Caki2 (cell line): ENCODE results near the gene CD63. TPM values are rescaled to one million over a fixed set of nuclear protein-coding genes. Genes with fewer than 3 reads are reported as not detected.
"Not testable (repeated sequence)": the region's sequence is repeated elsewhere in the genome, so short reads cannot be mapped to it uniquely, and the experiment has no call there.

ENCODE experiments used
- DNase-seq: peaks from one replicate; pipeline ENCODE4 v3.0.0-alpha.2; 2015; ENCODE audit warnings: low read depth
- in situ Hi-C: cut with HindIII; loops from 2 replicates; pipeline ENCODE4 v1.10.0; 2016; ENCODE audit warnings: low sequenced_read_pairs, low pct_unique_long_range_greater_than_20kb, mixed read lengths
- total RNA-seq: library from RNA; depleted of rRNA; stranded (reverse); fragments of >200 nt; shearing (Covaris generic); gene quantifications from 2 replicates; pipeline ENCODE4 v1.2.3, GENCODE V29; 2014; ENCODE audit warnings: low replicate concordance; rRNA removed

Gene CD63, protein sequence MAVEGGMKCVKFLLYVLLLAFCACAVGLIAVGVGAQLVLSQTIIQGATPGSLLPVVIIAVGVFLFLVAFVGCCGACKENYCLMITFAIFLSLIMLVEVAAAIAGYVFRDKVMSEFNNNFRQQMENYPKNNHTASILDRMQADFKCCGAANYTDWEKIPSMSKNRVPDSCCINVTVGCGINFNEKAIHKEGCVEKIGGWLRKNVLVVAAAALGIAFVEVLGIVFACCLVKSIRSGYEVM
- 1,384 and 1,429 TPM in 2 replicates for total RNA-seq

DNA sequence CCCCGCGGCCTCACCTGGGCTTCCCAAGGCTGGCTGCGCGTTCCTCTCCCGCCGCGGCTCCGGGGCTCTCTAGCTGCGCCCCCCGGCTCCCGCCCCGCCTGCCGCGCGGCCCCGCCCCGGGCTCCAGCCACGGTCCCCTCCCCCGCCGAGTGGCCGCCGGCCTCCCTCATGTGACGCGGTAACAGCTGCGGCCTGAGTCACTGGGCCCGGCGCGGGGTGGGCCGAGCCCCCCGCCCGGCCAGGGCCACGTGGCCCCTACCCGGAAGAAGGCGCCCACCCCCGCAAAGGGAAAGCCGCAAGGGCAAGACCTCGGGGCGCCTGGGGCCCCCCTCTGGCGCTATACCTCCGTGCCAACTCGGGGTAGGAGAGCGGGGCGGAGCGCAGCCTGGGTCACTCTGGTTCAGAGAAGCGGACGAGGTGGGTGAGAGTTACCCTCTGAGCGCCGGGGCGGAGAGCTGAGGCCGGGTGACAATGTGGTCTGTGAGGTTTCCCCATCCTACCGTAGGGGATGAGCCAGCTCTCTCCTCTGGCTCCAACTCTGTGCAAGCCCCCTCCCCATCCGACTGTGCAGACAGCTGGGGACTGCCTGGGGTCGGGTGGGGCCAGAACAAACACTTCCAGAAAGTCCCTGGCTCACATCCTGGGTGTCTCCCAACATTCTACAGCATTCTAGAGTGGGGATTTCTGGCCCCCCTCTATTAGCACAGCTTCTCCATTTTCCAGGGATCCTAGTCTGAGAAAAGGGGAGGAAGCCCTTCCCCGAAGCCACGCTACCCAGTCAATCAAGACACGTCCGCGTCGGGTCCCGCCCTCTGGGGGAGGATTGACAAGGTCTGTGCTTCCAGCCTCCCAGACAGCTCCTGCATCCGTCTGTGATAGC is at the start of gene CD63:
Gene CD63, minus strand, starts transcription at position 71 of the 880 bp plus-strand sequence. CDS start 668 bp downstream, outside the sequence.
- in situ Hi-C loops: no loop called here
- DNase-seq: peak; percentile 95

GRCh38 chr12:55777856-55778255 is 49.0 kb upstream of the CD63 start:
- in situ Hi-C loops: no loop called here
- DNase-seq: no peak

GRCh38 chr12:55771736-55772135 is 42.9 kb upstream of the CD63 start:
- no peak for DNase-seq
- in situ Hi-C loops: no loop called here

DNA sequence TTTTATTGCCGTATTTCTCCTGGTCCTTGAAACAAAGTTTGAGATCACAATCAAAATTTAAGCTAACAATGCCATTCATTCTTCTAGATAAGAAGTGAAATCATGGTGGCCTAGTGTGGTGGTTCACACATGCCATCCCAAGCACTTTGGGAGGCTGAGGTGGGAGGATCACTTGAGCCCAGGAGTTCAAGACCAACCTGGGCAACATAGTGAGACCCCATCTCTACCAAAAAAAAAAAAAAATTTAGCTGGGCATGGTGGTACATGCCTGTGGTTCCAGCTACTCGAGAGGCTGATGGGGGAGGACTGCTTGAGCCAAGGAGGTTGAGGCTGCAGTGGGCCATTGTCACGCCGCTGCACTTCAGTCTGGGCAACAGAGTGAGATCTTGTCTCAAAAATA is 38.3 kb upstream of the CD63 start:
- in situ Hi-C loops: no loop called here
- DNase-seq: no peak

GRCh38 chr12:55765736-55766290 is 37.0 kb upstream of the CD63 start:
- in situ Hi-C loops: no loop called here
- peak; percentile 39 for DNase-seq

DNA sequence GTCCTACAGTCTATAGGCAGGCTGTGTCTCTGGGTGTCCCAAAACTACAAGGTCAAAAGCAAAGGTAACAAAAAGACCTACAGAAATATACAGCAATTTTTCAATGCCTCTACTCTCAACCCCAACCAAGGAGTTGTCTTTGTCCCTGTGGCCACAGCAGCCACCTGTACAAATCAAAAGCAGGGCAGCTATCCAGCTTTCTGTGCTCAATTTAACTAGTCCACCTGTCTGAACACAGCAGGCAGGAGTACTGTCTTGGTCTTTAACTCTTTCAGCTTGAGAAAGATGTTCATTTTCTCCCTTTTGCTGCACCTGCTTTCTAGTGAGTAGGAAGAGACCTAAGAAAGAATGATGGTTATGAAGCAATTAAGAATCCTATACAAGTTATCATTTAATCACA is 33.8 kb upstream of the CD63 start:
- in situ Hi-C loops: no loop called here
- no peak for DNase-seq

DNA sequence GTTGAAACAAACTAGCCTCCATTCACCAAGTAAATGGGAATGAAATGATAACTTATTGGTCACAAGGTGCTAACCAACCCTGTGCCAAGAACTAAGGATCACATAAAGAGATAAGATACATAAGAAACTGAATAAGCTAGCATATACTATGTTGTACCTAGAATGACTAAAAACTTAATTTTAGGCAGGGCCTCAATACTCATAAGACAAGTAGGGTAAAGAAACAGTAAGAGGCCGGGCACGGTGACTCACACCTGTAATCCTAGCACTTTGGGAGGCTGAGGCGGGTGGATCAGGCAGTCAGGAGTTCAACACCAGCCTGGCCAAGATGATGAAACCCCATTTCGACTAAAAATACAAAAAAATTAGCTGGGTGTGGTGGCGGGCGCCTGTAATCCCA is 31.9 kb upstream of the CD63 start:
- no peak for DNase-seq
- in situ Hi-C loops: no loop called here

DNA sequence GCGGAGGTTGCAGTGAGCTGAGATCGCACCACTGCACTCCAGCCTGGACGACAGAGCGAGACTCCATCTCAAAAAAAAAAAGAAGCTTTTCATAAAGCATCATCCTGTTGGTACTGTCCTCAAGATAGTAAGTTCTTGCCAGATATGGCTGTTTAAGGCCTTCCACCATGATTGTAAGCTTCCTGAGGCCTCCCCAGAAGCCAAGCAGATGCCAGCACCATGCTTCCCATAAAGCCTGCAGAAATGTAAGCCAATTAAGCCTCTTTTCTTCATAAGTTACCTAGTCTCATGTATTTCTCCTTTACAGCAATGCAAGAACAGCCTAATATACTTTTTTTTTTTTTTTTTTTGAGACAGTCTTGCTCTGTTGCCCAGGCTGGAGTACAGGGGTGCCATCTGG is 29.8 kb upstream of the CD63 start:
- in situ Hi-C loops, DNase-seq: not testable (repeated sequence)

- in situ Hi-C loops: no loop called here
- no peak for DNase-seq
These were observed 28.9 kb upstream of the CD63 start for GRCh38 chr12:55757701-55758100.

DNA sequence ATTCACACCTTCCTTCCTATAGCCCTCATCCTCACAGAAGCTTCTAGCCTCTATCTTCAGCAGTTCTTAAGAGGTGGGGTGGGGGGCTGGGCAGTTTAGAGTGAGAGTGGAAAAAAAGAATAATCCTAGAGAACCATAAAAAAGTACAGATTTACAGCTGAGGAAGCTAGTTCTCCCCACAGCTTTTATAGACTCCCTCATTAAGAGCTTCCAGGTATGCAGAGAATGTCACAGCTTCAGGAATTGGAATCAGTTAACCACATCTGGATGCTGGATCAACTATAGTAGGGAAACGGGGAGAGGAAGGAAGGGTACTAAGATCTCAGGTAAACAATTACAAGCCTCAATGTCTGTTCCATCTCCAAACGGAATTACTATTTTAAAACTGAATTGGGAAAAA is 26.4 kb upstream of the CD63 start:
- no peak for DNase-seq
- in situ Hi-C loops: no loop called here

DNA sequence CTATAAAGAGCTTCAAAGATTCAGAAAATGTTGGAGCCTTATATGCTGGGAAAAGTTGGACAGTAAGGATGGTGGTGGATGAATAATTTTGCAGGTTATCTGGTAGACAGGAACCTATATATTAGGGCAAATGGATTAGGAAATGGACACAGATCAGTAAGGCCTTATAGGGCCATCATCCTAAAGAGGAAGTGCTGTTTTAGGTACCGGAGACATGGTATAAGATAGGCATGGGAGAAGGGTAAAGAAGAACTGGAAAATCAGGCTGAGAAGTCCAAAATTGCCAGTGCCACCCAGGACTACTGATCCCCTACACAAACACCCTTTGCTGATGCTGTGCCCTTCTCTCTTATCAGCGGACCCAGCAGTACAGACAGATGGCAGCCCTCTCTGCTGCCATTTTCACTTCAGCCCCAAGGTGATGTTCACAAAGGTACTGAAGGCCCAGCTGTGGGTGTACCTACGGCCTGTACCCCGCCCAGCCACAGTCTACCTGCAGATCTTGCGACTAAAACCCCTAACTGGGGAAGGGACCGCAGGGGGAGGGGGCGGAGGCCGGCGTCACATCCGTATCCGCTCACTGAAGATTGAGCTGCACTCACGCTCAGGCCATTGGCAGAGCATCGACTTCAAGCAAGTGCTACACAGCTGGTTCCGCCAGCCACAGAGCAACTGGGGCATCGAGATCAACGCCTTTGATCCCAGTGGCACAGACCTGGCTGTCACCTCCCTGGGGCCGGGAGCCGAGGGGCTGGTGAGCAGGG is 19.6 kb upstream of the CD63 start:
- no peak for DNase-seq
- in situ Hi-C loops: no loop called here

GRCh38 chr12:55746913-55747231 is 18.1 kb upstream of the CD63 start:
- in situ Hi-C loops: no loop called here
- DNase-seq: no peak

GRCh38 chr12:55746174-55746912 is 17.5 kb upstream of the CD63 start:
- DNase-seq: no peak
- in situ Hi-C loops: no loop called here

DNA sequence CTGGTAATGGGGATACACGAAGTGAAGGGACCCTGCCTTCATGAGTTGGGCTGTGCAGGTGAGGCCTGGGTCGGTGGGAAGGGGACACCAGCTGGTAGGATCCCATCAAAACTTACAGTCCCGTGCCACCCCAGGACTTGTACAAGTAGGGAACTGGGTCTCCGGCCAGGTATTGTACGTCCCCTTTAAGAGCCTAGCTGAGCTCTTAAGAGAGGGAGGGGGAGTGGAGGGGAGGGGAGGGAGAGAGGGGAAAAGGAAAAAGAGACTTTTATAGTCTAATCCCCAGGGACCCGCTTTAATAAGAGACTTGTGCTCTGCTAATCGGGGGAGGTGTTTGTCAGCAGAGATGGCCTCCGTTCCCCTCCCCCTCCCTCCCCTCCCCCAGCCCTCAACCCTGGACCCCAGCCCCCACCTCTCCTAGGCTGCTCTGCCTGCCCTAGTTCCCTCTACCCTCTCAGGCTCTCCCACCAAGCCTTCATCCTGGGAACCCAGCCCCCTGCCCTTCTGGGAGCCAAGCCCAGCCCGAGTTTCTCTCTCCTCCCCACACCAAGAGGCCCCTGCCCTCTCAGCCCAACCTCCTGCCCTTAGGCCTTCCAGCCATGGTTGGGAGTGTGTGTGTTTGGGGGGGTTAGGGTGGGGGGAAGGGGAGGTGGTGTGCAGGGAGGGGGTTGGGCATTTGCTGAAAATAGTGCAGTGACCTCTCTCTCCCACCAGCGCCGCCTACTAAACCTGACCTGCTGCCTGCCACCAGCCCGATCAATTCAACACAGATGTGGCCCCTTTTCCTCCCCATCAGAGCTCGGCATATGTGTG is 16.8 kb upstream of the CD63 start:
- in situ Hi-C loops: no loop called here

GRCh38 chr12:55744340-55745030 is 15.7 kb upstream of the CD63 start:
- in situ Hi-C loops: no loop called here
- DNase-seq: no peak

More for the DNA sequence above, 16.8 kb upstream of the CD63 start:
- no peak for DNase-seq

DNA sequence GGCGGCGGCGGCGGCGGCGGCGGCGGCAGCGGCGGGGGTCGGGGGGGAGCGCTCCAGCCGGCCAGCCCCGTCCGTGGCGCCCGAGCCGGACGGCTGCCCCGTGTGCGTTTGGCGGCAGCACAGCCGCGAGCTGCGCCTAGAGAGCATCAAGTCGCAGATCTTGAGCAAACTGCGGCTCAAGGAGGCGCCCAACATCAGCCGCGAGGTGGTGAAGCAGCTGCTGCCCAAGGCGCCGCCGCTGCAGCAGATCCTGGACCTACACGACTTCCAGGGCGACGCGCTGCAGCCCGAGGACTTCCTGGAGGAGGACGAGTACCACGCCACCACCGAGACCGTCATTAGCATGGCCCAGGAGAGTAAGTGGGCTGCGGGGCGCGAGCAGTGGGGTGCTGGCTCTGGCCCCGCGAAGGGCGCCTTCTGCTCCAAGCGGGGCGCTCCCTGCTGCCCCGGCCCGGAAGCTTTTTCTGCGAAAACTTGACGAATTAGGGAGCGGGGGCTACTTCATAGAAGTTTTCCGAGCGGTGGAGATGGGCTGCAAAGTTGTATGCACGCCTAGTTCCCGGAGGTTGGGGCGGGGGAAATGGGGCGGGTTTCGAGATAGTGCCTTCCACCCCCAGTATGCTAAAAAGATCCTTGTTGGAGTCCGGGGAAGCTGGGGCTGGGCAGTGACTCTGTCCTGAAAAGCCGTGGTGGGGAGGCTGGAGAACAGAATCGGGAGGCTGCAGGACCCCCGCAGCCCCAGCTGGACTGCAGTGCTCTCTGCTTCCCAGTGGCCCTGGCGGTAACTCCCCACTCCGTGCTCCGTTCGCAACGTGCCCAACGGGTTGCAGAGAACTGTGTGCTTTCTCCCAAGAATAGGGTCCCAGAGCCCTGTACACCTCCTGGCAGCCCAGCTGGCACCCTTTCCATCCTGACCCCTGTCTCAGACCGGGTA is 14.9 kb upstream of the CD63 start:
- peak; percentile 54 for DNase-seq
- in situ Hi-C loops: no loop called here
